ENCODE measurements around the gene CAPZA2. TPM values are rescaled to one million over a fixed set of nuclear protein-coding genes. Genes with fewer than 3 reads are reported as not detected.

The CAPZA2 gene
- total and polyA plus RNA-seq, 9 of the 15 experiments (the other 6 are each of a cell fraction or from before 2014, with no cell fraction given): 67.0 to 524 (median 176) TPM

DNA sequence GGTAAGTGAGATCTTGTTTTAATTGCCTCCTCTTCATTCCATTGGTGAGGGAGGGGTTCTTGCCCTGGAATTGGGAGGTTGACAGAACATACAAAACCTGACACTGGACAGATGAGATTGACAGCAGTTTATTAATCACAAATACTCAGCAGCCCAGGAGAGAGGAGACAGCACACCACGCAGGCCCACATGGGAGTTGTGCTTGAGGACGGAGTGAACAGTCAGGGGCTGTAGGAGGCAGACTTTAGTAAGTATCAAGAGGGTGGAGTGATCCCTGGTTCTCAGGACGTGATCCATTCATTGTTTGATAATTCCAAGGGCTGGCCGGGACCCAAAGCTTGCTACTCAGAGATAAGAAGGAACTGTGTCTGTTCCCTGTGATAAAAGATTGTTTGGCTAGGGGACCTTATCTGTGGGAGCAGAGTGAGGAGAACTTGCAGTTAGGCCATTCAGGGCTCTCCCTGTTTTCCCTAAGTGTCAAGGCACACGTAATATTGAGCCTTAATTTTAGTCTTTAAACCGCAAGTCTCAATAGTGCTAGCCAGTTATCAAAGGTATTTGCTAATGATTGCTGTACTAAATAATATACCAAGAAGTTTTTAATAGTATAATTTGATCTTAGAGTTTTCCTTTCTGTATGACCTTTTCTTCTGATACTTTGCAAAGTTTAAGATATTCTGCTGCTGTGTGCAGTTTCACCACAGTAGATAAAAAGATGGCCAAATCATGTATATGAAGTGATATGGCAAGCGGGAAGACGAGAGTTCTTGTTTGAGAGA, 14.5 kb downstream of the CAPZA2 start (continued):
- TF ChIP-seq COPS2 (conservative IDR thresholded peaks at IDR 0.05): no peak
- no peak for TF ChIP-seq ZNF77 (CRISPR knock-in tag; IDR thresholded peaks at IDR 0.05)
- TF ChIP-seq PHTF2 (CRISPR knock-in tag; IDR thresholded peaks at IDR 0.05): no peak
- TF ChIP-seq KHSRP (IDR thresholded peaks at IDR 0.05): peak; percentile 96
- TF ChIP-seq MCM7 (IDR thresholded peaks at IDR 0.05): peak in 1 of 2 experiments; percentile 94; a peak in 1 of 4 replicates
- TF ChIP-seq, protein P1, sequence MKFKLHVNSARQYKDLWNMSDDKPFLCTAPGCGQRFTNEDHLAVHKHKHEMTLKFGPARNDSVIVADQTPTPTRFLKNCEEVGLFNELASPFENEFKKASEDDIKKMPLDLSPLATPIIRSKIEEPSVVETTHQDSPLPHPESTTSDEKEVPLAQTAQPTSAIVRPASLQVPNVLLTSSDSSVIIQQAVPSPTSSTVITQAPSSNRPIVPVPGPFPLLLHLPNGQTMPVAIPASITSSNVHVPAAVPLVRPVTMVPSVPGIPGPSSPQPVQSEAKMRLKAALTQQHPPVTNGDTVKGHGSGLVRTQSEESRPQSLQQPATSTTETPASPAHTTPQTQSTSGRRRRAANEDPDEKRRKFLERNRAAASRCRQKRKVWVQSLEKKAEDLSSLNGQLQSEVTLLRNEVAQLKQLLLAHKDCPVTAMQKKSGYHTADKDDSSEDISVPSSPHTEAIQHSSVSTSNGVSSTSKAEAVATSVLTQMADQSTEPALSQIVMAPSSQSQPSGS (CRISPR knock-in tag; IDR thresholded peaks at IDR 0.05): no peak
- peak; percentile 86 for TF ChIP-seq TRIM28 (IDR thresholded peaks at IDR 0.05)
- no peak for TF ChIP-seq E2F3 (CRISPR knock-in tag; IDR thresholded peaks at IDR 0.05)
- peak; percentile 44 for TF ChIP-seq NR2C1 (IDR thresholded peaks at IDR 0.05)
- TF ChIP-seq NR2C1 (tag; IDR thresholded peaks at IDR 0.05): peak; percentile 80
- TF ChIP-seq OTX1 (CRISPR knock-in tag; IDR thresholded peaks at IDR 0.05): peak; percentile 73
- no peak for TF ChIP-seq YBX1 (IDR thresholded peaks at IDR 0.05)
- TF ChIP-seq, protein P2, sequence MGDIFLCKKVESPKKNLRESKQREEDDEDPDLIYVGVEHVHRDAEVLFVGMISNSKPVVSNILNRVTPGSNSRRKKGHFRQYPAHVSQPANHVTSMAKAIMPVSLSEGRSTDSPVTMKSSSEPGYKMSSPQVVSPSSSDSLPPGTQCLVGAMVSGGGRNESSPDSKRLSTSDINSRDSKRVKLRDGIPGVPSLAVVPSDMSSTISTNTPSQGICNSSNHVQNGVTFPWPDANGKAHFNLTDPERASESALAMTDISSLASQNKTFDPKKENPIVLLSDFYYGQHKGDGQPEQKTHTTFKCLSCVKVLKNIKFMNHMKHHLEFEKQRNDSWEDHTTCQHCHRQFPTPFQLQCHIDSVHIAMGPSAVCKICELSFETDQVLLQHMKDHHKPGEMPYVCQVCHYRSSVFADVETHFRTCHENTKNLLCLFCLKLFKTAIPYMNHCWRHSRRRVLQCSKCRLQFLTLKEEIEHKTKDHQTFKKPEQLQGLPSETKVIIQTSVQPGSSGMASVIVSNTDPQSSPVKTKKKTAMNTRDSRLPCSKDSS (IDR thresholded peaks at IDR 0.05; ENCODE audit: low read depth, partially characterized antibody): no peak
- TF ChIP-seq NR3C1 (CRISPR knock-in tag; IDR thresholded peaks at IDR 0.05): no peak
- peak; percentile 99 for TF ChIP-seq FOXM1 (IDR thresholded peaks at IDR 0.05; ENCODE audit: low read depth)
- no peak for TF ChIP-seq FOXM1 (CRISPR knock-in tag; IDR thresholded peaks at IDR 0.05; ENCODE audit: low read depth)
- TF ChIP-seq PHB2 (IDR thresholded peaks at IDR 0.05; ENCODE audit: low read depth): peak; percentile 99
- peak; percentile 52; the same call in 1 of the 2 replicates for TF ChIP-seq ILK (tag; IDR thresholded peaks at IDR 0.05; ENCODE audit: borderline replicate concordance, low read depth)
- peak in 1 of 2 experiments; percentile 79; a peak in 2 of 4 replicates for TF ChIP-seq SRF (CRISPR knock-in tag; IDR thresholded peaks at IDR 0.05)
- TF ChIP-seq PCBP1 (IDR thresholded peaks at IDR 0.05; ENCODE audit: low read depth, low read length, poor library complexity, severe bottlenecking): no peak
- TF ChIP-seq, protein P3, sequence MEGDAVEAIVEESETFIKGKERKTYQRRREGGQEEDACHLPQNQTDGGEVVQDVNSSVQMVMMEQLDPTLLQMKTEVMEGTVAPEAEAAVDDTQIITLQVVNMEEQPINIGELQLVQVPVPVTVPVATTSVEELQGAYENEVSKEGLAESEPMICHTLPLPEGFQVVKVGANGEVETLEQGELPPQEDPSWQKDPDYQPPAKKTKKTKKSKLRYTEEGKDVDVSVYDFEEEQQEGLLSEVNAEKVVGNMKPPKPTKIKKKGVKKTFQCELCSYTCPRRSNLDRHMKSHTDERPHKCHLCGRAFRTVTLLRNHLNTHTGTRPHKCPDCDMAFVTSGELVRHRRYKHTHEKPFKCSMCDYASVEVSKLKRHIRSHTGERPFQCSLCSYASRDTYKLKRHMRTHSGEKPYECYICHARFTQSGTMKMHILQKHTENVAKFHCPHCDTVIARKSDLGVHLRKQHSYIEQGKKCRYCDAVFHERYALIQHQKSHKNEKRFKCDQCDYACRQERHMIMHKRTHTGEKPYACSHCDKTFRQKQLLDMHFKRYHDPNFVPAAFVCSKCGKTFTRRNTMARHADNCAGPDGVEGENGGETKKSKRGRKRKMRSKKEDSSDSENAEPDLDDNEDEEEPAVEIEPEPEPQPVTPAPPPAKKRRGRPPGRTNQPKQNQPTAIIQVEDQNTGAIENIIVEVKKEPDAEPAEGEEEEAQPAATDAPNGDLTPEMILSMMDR (IDR thresholded peaks at IDR 0.05 in 2 of 3, conservative IDR thresholded peaks at IDR 0.05 in 1 of 3; ENCODE audit: insufficient read depth in 2 of 3, low read depth in 1 of 3, low read length in 3 of 3): peak; percentile 68 to 83 (median 80)
- TF ChIP-seq, protein P4, sequence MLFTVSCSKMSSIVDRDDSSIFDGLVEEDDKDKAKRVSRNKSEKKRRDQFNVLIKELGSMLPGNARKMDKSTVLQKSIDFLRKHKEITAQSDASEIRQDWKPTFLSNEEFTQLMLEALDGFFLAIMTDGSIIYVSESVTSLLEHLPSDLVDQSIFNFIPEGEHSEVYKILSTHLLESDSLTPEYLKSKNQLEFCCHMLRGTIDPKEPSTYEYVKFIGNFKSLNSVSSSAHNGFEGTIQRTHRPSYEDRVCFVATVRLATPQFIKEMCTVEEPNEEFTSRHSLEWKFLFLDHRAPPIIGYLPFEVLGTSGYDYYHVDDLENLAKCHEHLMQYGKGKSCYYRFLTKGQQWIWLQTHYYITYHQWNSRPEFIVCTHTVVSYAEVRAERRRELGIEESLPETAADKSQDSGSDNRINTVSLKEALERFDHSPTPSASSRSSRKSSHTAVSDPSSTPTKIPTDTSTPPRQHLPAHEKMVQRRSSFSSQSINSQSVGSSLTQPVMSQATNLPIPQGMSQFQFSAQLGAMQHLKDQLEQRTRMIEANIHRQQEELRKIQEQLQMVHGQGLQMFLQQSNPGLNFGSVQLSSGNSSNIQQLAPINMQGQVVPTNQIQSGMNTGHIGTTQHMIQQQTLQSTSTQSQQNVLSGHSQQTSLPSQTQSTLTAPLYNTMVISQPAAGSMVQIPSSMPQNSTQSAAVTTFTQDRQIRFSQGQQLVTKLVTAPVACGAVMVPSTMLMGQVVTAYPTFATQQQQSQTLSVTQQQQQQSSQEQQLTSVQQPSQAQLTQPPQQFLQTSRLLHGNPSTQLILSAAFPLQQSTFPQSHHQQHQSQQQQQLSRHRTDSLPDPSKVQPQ (CRISPR knock-in tag; IDR thresholded peaks at IDR 0.05; ENCODE audit: borderline replicate concordance): 0 out of 2 replicates have a peak, but pooled peaks have one; percentile 21

All from K562 (cell line).